Fibroblast of pulmonary artery (primary cell): ENCODE results near the gene OFD1.

Experiments used
- DNase-seq: peaks from one replicate; pipeline ENCODE4 v3.0.0-alpha.2; 2010; ENCODE audit warnings: low read depth
- H3K4me3 ChIP-seq: replicated peaks from 2 replicates; pipeline ENCODE4 v1.5.1; 2011; ENCODE audit warnings: low read depth, mild to moderate bottlenecking, control low read depth, low read length, moderate library complexity
- CTCF ChIP-seq: IDR thresholded peaks from 2 replicates; pipeline ENCODE4 v1.5.1; 2011; ENCODE audit warnings: mild to moderate bottlenecking, control low read depth, low read length, inconsistent platforms; ENCODE audit errors: missing control alignments

OFD1 gene

GRCh38 chrX:13791559-13791958 lies 57.0 kb downstream of the OFD1 start:
- H3K4me3 ChIP-seq = no peak overlapping the region
- no peak for TF ChIP-seq CTCF
- DNase-seq = no peak

GRCh38 chrX:13793897-13794296 lies 59.3 kb downstream of the OFD1 start:
- no peak for DNase-seq
- TF ChIP-seq CTCF = no peak
- no peak overlapping the region for H3K4me3 ChIP-seq

- DNase-seq = no peak
- TF ChIP-seq CTCF = no peak
These were observed 59.9 kb downstream of the OFD1 start for GRCh38 chrX:13794417-13794816.

GRCh38 chrX:13797512-13797911 lies 63.0 kb downstream of the OFD1 start:
- TF ChIP-seq CTCF = no peak
- DNase-seq = no peak
- H3K4me3 ChIP-seq = no peak overlapping the region

More at GRCh38 chrX:13794417-13794816, 59.9 kb downstream of the OFD1 start:
- no peak overlapping the region for H3K4me3 ChIP-seq

GRCh38 chrX:13798184-13798583 lies 63.6 kb downstream of the OFD1 start:
- no peak overlapping the region for H3K4me3 ChIP-seq
- TF ChIP-seq CTCF = no peak
- no peak for DNase-seq

GRCh38 chrX:13803116-13803515 lies 68.6 kb downstream of the OFD1 start:
- no peak for DNase-seq
- H3K4me3 ChIP-seq = no peak overlapping the region
- TF ChIP-seq CTCF = no peak

- H3K4me3 ChIP-seq = no peak overlapping the region
- no peak for TF ChIP-seq CTCF
- no peak for DNase-seq
These were observed 70.7 kb downstream of the OFD1 start for GRCh38 chrX:13805241-13805640.
